ENCODE measurements around the gene PIGN.

Gene PIGN, protein sequence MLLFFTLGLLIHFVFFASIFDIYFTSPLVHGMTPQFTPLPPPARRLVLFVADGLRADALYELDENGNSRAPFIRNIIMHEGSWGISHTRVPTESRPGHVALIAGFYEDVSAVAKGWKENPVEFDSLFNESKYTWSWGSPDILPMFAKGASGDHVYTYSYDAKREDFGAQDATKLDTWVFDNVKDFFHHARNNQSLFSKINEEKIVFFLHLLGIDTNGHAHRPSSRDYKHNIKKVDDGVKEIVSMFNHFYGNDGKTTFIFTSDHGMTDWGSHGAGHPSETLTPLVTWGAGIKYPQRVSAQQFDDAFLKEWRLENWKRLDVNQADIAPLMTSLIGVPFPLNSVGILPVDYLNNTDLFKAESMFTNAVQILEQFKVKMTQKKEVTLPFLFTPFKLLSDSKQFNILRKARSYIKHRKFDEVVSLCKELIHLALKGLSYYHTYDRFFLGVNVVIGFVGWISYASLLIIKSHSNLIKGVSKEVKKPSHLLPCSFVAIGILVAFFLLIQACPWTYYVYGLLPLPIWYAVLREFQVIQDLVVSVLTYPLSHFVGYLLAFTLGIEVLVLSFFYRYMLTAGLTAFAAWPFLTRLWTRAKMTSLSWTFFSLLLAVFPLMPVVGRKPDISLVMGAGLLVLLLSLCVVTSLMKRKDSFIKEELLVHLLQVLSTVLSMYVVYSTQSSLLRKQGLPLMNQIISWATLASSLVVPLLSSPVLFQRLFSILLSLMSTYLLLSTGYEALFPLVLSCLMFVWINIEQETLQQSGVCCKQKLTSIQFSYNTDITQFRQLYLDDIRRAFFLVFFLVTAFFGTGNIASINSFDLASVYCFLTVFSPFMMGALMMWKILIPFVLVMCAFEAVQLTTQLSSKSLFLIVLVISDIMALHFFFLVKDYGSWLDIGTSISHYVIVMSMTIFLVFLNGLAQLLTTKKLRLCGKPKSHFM

DNA sequence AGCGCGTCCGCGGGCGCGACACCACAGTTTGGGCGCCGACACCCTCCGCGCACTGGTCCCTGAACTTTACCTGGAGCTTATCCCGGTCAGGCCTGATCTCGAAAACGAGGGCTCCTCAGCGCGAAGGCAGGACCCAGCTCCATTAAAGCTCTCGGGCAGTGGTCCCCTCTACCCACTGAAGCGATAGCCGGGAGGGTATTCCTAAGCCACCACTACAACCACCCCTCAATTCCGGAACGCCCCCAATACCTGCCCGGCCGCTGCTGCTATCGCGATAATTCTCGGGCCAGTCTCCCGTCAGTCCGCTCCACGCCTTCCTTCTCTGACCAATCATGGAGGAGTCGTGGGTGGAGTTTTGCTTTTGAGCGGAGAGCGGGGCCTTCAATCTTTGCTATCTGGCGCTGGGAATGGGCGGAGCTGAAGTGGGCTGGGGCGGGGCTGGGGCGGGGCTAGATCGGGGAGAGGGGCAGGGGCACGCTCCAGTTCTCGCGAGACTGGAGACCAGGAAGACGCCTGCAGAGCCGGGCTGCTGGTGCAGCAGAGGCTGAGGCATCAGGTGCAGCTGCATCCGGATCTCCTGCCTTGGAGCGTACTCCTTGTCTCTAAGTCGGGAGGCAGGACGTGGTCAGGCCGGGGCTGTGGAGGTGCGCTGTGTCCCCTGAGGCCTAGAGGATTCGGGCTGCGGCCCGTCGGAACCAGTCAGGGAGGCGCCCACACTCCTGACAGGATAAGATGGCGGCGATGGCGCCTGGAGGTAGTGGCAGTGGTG is at the start of gene PIGN, which contains the start of gene RELCH:
TSS of gene PIGN (minus strand) at position 283 of the 769 bp plus-strand sequence. CDS start 25,703 bp downstream, outside the sequence.
TSS of gene RELCH (plus strand) at position 482 of the 769 bp plus-strand sequence. CDS start at position 733, 251 bp downstream.
- in situ Hi-C loops (cut with MboI; ENCODE audit: low sequenced_read_pairs): loop anchor here (25.0 kb wide), 1 partner anchor 375 kb away; no protein-coding TSS in a partner anchor

DNA sequence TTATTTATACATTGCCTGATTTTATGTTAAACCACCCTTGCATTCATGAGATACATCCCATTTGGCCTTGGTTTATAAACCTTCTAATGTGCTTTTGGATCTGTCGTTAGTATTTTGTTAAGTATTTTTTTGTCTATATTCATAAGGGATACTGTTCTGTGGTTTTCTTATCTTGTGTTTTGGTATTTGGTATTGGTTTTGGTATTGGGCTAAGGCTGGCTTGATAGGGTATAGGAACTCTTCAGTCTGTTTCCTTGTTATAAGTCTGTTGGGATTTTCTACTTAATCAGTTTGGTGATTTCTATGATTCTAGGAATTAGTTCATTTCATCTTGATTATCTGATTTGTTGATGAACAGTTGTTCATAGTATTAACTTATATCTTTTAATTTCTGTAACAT is 49.4 kb upstream of the PIGN start:
- in situ Hi-C loops (cut with MboI; ENCODE audit: low sequenced_read_pairs): no loop called here

DNA sequence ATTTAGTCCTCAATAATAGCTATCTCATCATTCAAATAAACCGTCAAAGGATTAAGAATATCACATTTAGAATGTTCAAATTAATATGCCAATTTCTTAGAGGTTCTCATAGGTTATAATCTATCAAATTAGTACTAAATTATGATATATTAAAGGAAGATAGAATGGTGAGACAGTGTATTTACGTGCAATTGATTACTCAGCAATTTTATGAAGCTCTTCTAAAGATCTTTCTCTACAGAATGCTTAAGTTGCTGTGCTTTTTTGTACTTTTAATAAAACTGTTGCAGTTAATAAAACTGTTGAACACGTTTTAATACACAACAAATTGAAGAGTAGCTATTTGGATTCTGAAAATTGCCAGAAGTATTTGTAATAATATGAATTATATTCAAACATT is 39.2 kb upstream of the PIGN start:
- in situ Hi-C loops (cut with MboI; ENCODE audit: low sequenced_read_pairs): no loop called here

DNA sequence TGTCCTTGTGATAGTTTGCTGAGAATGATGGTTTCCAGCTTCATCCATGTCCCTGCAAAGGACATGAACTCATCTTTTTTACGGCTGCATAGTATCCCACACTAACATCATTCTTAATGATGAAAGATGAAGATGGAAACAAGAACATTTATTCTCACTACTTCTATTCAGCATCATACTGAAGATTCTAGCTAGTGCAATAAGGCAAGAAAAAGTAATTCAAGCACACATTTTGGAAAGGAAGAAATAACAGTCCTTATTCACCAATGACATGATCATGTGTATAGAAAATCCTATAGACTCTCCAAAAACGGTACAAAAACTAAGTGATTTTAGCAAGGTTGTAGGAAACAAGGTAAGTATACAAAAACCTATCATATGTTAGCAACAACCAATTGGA is 37.4 kb upstream of the PIGN start:
- in situ Hi-C loops (cut with MboI; ENCODE audit: low sequenced_read_pairs): no loop called here

DNA sequence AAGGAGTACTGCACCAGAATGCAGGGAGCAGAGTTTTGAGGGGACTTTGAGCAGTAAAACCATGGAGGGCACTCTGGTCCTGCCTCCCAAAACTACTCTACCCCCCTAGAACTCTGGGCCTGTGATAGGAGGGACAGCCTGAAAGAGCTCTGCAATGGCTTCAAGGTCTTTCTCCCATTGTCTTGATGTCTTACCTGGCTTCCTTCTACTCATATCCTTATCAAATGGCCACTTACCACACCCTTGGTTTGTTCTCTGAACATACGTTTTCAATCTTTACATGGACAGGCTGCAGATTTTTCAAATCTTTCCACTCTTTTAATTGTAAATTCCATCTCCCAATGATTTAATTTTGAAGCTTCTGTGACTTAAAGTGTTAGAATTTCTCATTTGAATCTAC is 27.9 kb upstream of the PIGN start:
- in situ Hi-C loops (cut with MboI; ENCODE audit: low sequenced_read_pairs): no loop called here

GRCh38 chr18:62211325-62211828 is 24.5 kb upstream of the PIGN start:
- in situ Hi-C loops (cut with MboI; ENCODE audit: low sequenced_read_pairs): no loop called here

GRCh38 chr18:62210138-62210537 is 23.3 kb upstream of the PIGN start:
- in situ Hi-C loops (cut with MboI; ENCODE audit: low sequenced_read_pairs): no loop called here

DNA sequence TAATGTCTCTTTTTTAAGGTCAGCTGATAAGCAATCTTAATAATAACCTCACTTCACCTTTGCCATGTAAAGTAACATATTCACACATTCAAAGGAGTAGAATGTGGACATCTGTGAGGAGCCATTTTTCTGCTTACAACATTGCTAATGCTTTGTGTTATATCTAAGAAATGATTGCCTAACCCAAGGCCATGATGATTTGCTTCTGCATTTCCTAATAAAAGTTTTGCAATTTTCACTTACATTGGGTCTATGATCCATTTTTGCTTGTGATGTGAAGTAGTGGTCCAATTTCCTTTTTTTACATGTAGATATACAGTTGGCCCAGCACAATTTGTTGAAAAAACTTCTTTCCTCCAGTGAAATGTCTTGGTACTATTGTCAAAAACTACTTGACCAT is 22.2 kb upstream of the PIGN start:
- in situ Hi-C loops (cut with MboI; ENCODE audit: low sequenced_read_pairs): no loop called here

GRCh38 chr18:62206593-62206992 is 19.7 kb upstream of the PIGN start:
- in situ Hi-C loops (cut with MboI; ENCODE audit: low sequenced_read_pairs): no loop called here

DNA sequence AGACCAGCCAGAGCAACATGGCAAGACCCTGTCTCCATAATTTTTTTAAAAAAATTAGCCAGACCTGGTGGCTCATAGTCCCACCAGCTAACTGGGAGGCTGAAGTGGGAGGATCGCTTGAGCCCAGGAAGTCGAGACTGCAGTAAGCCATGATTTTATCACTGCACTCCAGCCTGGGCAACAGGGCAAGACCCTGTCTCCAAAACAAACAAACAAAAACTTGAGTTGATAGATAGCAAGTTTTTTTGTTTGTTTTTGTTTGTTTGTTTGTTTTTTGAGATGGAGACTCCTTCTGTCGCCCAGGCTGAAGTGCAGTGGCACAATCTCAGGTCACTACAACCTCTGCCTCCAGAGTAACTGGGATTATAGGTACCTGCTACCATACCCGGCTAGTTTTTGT is 19.0 kb upstream of the PIGN start:
- in situ Hi-C loops (cut with MboI; ENCODE audit: low sequenced_read_pairs): no loop called here

DNA sequence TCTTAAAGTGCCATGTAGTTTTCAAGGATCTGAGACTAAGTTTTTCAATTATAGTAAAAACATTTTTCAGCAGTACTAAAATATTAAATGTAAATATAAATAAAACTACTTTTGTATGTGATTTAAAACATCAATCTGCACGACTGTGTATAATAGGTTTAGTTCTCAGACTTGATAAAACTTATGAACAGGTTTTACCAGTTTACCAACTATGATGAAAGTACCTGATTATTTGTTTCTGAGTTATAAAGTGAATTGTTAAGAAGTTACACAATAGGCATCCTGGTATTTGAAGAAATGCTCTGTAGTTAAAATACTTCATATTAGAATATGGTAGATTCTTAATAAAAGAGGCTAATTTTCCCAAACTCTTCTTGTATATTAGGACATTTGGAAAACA is 15.0 kb upstream of the PIGN start:
- in situ Hi-C loops (cut with MboI; ENCODE audit: low sequenced_read_pairs): no loop called here

DNA sequence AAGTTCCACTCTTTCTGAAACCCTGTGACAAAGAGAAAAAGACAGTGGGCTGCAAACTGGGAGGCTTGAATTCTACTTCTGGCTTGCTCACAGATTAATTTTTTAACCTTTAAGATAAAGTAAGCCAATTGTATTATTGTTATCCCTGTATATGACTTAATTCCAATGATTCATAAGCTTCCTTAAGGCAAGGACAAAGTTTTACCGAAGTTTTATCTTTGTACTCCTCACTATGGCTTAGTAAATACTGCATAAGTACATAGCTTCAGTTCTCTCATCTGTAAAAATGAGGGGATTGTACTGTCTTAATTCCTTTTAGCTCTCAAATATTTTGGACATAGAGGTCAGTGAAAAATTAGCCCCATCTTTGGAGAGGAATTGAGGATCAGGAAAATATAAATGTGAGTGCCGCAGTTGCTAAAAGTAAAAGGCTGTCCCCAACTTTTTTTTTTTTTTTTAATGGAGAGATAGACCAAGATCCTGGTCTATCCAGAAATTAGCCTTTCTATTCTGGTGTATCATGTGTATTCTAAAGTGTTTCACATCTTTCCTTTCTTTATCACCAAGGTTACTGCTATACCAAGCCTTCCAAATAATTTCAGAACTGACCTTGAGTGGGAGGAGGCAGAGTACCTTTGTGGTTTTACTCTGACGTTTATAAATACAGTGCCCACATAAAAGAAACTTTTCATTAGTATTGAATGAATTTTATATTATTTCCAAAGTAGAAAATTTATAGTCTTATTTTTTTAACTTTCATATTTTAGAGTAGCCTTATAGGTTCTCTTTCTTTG is 13.5 kb upstream of the PIGN start:
- in situ Hi-C loops (cut with MboI; ENCODE audit: low sequenced_read_pairs): no loop called here

GRCh38 chr18:62199629-62200028 is 12.8 kb upstream of the PIGN start:
- in situ Hi-C loops (cut with MboI; ENCODE audit: low sequenced_read_pairs): loop anchor here (25.0 kb wide), 1 partner anchor 363 kb away; no protein-coding TSS in a partner anchor

DNA sequence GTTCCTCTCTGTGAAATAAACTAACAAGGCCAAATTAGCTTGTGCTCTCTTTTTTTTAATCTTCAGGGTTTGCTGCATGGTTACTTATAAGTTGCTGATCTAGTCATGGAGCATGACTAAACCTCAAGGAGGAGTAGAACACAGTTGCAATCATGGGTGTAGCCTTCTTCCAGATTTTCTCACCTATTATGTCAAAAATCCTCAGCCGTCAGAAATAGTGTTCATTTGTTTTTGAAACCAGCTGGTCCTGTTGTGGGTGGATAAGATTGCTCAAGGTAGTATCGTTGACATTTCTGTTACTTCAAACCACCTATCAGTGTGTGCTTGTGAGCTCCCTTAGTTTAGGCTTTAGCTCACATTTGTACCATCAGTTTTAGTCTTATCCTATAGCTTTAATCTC is 11.4 kb upstream of the PIGN start:
- in situ Hi-C loops (cut with MboI; ENCODE audit: low sequenced_read_pairs): loop anchor here (25.0 kb wide), 1 partner anchor 364 kb away; no protein-coding TSS in a partner anchor

DNA sequence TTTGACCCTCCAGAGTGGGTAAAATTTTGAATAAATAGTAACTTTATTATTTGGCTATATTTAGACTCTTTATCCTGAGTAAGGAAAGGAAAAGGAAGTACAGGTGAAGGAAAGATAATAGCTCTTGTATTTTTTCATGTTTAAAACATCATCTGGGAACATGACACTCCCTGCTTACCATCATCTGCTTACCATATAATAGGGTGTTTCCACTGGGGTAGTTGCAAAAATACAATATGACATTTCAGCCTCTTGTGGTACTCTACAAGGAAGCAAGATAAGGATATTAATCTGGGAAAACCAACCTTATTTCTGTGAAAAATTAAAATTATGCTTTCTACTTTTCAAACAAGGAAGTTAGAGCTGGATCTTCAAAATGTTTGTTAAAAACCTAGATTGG is 10.1 kb upstream of the PIGN start:
- in situ Hi-C loops (cut with MboI; ENCODE audit: low sequenced_read_pairs): loop anchor here (25.0 kb wide), 1 partner anchor 365 kb away; no protein-coding TSS in a partner anchor

DNA sequence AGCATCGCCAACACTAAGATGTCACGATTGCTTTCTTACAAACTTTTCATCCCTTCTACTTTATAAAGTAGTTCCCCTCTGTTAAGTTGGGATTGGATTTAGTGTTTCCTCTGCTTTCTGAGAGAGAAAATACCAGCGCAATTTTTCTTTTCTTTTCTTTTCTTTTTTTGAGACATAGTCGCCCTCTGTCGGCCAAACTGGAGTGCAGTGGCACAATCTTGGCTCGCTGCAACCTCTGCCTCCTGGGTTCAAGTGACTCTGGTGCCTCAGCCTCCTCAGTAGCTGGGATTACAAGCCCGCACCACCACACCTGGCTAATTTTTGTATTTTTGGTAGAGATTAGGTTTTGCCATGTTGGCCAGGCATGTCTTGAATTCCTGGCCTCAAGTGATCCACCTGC is 9.2 kb upstream of the PIGN start:
- in situ Hi-C loops (cut with MboI; ENCODE audit: low sequenced_read_pairs): loop anchor here (25.0 kb wide), 1 partner anchor 366 kb away; no protein-coding TSS in a partner anchor

DNA sequence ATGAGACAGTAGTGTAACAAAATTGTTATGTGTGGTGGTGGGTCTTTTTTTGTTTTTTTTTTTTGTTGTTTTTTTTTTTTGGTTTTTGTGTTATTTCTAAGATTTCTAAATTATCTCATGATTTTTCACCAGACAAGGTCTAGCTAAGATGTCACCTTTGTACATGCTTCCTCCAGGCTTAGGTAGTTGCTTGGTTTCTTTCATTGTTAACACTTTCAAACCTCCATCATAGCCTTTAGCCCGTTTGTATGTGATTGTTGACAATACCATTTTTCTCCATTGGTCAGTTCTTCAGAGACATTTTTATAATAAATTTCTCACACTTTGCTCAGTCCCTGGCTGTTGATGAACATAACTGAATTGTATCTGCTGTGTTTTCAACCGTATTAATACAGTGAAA is 2.4 kb upstream of the PIGN start:
- in situ Hi-C loops (cut with MboI; ENCODE audit: low sequenced_read_pairs): loop anchor here (25.0 kb wide), 1 partner anchor 373 kb away; no protein-coding TSS in a partner anchor

DNA sequence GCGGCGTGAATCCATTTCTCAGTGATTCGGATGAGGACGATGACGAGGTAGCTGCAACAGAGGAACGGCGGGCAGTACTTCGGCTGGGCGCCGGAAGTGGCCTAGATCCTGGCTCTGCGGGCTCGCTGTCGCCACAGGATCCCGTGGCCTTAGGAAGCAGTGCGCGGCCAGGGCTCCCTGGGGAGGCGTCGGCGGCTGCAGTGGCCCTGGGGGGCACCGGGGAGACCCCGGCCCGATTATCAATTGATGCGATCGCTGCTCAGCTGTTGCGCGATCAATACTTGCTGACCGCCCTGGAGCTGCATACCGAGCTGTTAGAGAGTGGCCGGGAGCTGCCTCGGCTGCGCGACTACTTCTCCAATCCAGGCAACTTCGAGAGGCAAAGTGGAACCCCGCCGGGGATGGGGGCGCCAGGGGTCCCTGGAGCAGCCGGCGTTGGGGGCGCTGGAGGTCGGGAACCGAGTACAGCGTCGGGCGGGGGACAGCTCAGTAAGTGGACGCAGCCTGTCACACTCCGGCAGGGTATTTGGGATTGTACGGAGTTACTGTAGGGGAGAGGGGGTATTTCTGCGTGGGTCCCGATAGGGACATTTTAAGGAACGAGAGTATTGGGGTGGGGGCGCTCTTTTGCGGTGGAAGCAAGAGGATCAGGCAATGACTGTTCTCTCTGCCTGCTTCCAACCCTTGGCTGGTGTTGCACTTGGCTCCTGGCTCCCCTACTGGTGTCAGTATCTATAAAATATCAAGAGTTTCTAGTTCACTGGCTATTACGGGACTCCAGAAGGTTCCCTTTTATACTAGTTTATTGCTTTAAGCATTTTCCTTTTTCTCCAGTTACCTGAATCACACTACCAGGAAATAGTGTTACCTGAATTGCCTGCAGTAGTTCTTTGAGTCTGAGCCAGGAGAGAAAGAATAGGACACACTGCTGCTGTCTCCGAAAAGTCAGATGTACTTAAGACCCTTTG is 971 bp upstream of the PIGN start:
- in situ Hi-C loops (cut with MboI; ENCODE audit: low sequenced_read_pairs): loop anchor here (25.0 kb wide), 1 partner anchor 374 kb away; no protein-coding TSS in a partner anchor

Data from HL-60/S4 treated with phorbol 12-myristate 13-acetate at 8.2 ng/mL for 4 days and 3 days (cell line).